ENCODE data around the gene AMN1. TPM values are rescaled to one million over a fixed set of nuclear protein-coding genes. Genes with fewer than 3 reads are reported as not detected.
"Not testable (repeated sequence)": the region's sequence is repeated elsewhere in the genome, so short reads cannot be mapped to it uniquely, and the experiment has no call there.

Gene AMN1
- total and polyA plus RNA-seq, 3 donors from 2014 or later: 44.9 to 127 (median 51.1) TPM

DNA sequence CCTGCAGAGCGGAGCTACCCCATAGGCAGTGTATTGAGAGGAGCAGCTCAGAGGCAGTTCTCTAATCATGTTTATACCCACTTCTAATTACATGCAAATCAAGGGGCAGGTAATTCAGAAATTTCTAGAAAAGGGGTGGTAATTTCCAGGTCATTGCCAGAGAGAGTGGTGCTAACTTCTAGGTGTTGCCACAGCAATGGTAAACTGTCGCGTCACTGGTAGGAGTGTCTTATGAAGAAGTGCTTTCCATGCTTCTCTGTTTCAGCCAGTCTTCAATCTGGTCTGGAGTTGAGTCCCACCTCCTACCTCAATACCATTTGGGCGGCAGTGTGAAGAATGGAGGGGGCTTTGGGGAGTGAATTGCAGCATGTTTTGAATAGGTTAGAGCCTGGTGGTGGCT is 8.5 kb upstream of the AMN1 start:
- Histone ChIP-seq H3K4me1 (peaks cover 6% of the 10 kb centered on the region), H3K27ac (no peak overlapping the region), H3K36me3 (ENCODE audit: low read depth, missing control alignments) (no peaks in the 10 kb centered on the region), H3K9me3 (no peaks in the 10 kb centered on the region), H3K4me3 (no peak overlapping the region), H3K27me3 (no peaks in the 10 kb centered on the region)
- WGBS, 2 donors: 94 to 95% methylated on average over 4 of the region's 4 CpGs
- intact Hi-C loops (cut with DNase I; ENCODE audit: low total_unique reads): no loop called here
- TF ChIP-seq, protein P1, sequence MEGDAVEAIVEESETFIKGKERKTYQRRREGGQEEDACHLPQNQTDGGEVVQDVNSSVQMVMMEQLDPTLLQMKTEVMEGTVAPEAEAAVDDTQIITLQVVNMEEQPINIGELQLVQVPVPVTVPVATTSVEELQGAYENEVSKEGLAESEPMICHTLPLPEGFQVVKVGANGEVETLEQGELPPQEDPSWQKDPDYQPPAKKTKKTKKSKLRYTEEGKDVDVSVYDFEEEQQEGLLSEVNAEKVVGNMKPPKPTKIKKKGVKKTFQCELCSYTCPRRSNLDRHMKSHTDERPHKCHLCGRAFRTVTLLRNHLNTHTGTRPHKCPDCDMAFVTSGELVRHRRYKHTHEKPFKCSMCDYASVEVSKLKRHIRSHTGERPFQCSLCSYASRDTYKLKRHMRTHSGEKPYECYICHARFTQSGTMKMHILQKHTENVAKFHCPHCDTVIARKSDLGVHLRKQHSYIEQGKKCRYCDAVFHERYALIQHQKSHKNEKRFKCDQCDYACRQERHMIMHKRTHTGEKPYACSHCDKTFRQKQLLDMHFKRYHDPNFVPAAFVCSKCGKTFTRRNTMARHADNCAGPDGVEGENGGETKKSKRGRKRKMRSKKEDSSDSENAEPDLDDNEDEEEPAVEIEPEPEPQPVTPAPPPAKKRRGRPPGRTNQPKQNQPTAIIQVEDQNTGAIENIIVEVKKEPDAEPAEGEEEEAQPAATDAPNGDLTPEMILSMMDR (IDR thresholded peaks at IDR 0.05): no peak
- TF ChIP-seq POLR2A (IDR thresholded peaks at IDR 0.05): no peak
- DNase-seq: no peak

DNA sequence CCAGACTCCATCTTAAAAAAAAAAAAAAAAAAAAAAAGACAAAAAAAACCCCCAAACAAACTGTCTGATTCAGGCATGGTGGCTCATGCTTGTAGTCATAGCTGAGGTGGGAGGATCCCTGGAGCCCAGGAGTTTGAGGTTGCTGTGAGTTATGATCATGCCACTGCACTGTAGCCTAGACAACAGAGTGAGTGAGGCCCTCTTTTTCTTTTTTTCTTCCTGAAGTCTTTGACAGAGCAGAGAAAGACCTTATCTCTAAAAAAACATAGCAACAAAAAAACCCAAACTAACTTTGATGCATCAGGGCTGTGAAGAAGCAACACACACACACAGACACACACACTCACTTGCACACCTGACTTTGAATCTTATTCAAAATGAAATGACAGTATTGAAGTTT is 7.7 kb upstream of the AMN1 start:
- no peaks in the 10 kb centered on the region for H3K9me3 ChIP-seq
- H3K4me3 ChIP-seq: no peak overlapping the region
- no peak overlapping the region for H3K27ac ChIP-seq
- intact Hi-C loops (cut with DNase I; ENCODE audit: low total_unique reads): no loop called here
- TF ChIP-seq, protein P1 (IDR thresholded peaks at IDR 0.05): no peak
- TF ChIP-seq POLR2A (IDR thresholded peaks at IDR 0.05): no peak
- no peak for DNase-seq
- no peaks in the 10 kb centered on the region for H3K36me3 ChIP-seq (ENCODE audit: low read depth, missing control alignments)
- peaks cover 13% of the 10 kb centered on the region for H3K4me1 ChIP-seq
- no peaks in the 10 kb centered on the region for H3K27me3 ChIP-seq

DNA sequence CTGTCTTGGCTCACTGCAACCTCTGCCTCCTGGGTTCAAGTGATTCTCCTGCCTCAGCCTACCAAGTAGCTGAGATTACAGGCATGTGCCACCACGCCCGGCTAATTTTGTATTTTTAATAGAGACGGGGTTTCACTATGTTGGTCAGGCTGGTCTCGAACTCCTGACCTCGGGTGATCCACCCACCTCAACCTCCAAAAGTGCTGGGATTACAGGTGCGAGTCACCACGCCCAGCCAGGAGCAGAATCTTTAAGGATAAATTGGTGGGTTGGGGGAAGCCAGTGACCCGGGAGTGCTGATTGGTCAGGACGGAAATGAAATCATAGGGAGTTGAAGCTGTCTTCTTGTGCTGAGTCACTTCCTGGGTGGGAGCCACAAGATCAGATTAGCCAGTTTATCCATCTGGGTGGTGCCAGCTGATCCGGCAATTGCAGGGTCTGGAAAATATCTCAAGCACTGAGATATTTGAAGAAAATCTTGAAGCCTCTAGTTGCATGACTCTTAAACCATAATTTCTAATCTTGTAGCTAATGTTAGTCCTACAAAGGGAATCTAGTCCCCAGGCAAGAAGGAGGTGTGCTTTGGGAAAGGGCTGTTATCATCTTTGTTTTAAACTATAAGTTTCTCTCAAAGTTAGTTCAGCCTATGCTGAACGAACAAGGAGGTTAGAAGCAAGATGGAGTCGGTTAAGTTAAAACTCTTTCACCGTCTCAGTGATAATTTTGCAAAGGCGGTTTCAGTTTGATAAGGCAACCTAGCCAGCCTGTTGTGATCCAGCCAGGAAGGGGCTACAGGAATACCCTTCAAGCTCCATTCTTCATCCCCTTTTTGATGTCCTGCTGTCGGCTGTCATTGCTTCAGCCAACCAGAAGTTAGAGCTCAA is 5.0 kb upstream of the AMN1 start:
- H3K27me3 ChIP-seq; DNase-seq; H3K36me3 ChIP-seq (ENCODE audit: low read depth, missing control alignments); H3K4me3 ChIP-seq; intact Hi-C loops (cut with DNase I; ENCODE audit: low total_unique reads); H3K9me3 ChIP-seq: not testable (repeated sequence)
- whole genome bisulfite sequencing, 2 donors: 86 to 89% methylated on average over 14 to 15 of the region's 15 CpGs
- peak overlapping the region in 1 of 2 donors; percentile 98 for H3K27ac ChIP-seq
- peaks cover 28% of the 10 kb centered on the region for H3K4me1 ChIP-seq

DNA sequence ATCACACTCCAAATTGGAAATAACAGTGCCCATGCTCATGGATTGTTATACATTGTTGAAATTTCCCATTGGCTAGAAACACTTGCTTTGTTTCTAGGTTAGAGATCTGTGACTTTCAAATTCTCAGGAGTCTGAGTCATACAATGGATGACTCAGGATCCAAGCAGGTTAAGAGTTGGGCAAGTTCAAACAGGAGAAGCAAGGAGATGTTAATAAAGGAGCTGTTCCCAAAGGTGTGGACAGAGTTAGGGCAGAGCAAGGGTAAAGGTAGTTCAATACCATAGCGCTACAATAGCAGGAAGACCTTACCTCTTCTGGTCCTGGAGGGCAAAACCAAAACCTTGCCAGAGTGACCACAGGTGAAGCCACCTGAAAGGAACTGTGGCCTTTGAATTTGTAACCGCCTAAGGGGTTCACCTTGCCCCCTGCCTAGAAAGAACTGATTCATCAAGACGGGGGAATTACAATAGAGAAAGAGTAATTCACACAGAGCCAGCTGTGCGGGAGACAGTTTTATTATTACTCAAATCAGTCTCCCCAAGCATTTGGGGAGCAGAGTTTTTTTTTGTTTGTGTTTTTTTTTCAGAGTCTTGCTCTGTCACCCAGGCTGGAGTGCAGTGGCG is 4.2 kb upstream of the AMN1 start:
- DNase-seq: no peak
- Histone ChIP-seq H3K4me1 (peaks cover 28% of the 10 kb centered on the region), H3K36me3 (ENCODE audit: low read depth, missing control alignments) (no peaks in the 10 kb centered on the region), H3K27ac (peak overlapping the region; percentile 90 to 98), H3K27me3 (no peaks in the 10 kb centered on the region), H3K9me3 (no peaks in the 10 kb centered on the region), H3K4me3 (no peak overlapping the region)
- TF ChIP-seq, protein P1 (IDR thresholded peaks at IDR 0.05): no peak
- no peak for TF ChIP-seq POLR2A (IDR thresholded peaks at IDR 0.05)
- intact Hi-C loops (cut with DNase I; ENCODE audit: low total_unique reads): no loop called here
- WGBS, 2 donors: 92 to 95% methylated on average over 5 of the region's 5 CpGs

DNA sequence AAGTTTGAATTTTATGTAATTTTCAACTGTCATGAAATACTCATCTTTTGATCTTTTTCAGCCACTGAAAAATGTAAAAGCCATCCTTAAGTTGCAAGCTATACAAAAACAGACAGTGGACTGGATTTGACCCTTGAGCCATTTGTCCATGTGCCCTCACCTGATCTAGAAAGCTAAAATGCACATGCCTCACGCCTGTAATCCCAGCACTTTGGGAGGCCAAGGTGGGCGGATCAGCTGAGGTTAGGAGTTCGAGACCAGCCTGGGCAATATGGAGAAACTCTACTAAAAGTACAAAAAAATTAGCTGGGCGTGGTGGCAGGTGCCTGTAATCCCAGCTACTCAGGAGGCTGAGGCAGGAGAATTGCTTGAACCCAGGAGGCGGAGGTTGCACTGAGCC is 2.4 kb upstream of the AMN1 start:
- WGBS, 2 donors: 85 to 86% methylated on average over 5 of the region's 5 CpGs
- peaks cover 31% of the 10 kb centered on the region for H3K4me1 ChIP-seq

More for the DNA sequence above, 2.4 kb upstream of the AMN1 start:
- H3K27me3 ChIP-seq; H3K9me3 ChIP-seq; H3K36me3 ChIP-seq (ENCODE audit: low read depth, missing control alignments); H3K4me3 ChIP-seq; DNase-seq; intact Hi-C loops (cut with DNase I; ENCODE audit: low total_unique reads): not testable (repeated sequence)
- H3K27ac ChIP-seq: peak overlapping the region; percentile 90 to 98

Data from testis (tissue), 3 donors.